GM10248 (cell line): Measurements from ENCODE around the gene SPSB3.

ENCODE experiments used
- CTCF ChIA-PET: fragments of 300-600 bp; sonication (Branson Sonifier 250); formaldehyde crosslinking; extraction: SDS; loops from one replicate; lab custom pipeline; 2021; ENCODE audit warnings: antibody characterized with exemption; lab: Yijun Ruan, JAX
- POLR2A ChIA-PET: fragments of 350-650 bp; sonication (Branson Sonifier 250); formaldehyde crosslinking; extraction: SDS; loops from one replicate; lab custom pipeline; 2020; ENCODE audit warnings: antibody characterized with exemption; lab: Yijun Ruan, JAX
- DNase-seq: peaks from one replicate; pipeline ENCODE4 v3.0.0; 2012; ENCODE audit errors: extremely low spot score
- TF ChIP-seq, protein P1 (sequence below): IDR thresholded peaks from 2 replicates; pipeline ENCODE4 v1.5.1; 2012; ENCODE audit warnings: mild to moderate bottlenecking, low read depth; ENCODE audit errors: extremely low read depth, missing control alignments, control extremely low read depth

The SPSB3 gene

DNA sequence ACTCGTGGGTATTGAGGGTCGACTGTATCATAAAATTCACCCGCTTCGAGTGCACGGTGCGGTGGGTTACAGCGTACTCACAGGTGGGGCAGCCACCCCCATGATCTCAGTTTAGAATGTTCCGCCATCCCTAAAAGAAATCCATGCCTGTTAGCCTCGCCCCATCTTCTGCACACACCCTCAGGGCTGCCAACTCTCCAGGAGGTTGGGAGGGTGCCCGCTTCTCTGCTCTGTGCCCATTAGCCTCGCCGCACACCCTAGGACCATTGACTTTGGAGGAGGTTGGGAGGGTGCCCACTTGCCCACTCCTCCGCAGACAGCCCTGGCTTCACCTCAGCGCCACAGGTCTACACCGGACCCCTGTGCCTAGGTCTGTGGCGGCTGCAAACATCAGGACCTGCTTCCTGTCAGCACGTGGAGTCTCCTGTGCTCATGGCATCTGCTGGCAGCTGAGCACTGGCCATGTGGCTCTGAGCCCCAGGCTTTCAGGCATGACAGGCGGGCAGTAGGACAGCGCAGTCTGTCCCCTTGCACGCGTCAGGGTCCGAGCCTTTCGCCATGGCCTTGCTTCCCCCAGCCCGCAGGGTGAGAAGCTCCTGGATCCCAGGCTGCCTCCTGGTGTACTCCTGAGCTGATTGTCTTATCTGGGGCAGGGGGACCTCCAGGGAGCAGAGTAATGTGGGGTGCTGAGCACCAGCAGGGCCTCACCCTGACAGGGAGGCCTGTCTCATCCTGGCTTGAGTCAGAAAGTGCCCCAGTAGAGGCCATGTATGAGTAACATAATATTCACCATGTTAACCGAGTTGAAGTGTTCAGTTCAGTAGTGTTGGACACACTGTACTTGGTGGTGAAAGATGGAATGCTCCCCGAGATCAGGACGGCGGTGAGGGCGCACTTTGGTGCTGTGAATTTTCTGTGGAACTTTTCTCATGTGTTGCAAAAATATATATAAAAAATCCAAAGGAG is 32.9 kb downstream of the SPSB3 start:
- POLR2A ChIA-PET: no interaction called here
- no peak for DNase-seq
- TF ChIP-seq, protein P1, sequence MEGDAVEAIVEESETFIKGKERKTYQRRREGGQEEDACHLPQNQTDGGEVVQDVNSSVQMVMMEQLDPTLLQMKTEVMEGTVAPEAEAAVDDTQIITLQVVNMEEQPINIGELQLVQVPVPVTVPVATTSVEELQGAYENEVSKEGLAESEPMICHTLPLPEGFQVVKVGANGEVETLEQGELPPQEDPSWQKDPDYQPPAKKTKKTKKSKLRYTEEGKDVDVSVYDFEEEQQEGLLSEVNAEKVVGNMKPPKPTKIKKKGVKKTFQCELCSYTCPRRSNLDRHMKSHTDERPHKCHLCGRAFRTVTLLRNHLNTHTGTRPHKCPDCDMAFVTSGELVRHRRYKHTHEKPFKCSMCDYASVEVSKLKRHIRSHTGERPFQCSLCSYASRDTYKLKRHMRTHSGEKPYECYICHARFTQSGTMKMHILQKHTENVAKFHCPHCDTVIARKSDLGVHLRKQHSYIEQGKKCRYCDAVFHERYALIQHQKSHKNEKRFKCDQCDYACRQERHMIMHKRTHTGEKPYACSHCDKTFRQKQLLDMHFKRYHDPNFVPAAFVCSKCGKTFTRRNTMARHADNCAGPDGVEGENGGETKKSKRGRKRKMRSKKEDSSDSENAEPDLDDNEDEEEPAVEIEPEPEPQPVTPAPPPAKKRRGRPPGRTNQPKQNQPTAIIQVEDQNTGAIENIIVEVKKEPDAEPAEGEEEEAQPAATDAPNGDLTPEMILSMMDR: no peak
- CTCF ChIA-PET: interaction anchor here (1.0 to 3.4 kb wide), 2 partner anchors 26 to 44 kb away, joined by 5 to 9 read pairs; partner anchors contain the start of gene MAPK8IP3

DNA sequence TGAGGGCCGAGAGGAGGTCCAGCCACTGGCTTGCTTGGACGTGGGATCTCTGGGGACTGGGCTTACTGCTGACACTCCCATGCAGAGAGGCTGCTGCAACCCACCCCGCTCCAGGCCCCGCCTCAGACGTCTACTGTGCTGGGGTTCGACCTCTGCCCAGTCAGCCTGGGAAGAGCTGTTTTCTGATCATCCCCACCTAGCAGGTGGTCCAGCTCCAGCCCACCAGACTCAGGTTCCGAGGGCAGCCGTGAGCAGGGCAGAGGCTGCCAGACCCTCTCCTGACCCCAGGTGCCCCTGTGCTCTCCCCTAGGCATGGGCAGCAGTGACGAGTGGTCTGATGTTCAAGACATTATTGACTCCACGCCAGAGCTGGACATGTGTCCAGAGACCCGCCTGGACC is 34.4 kb downstream of the SPSB3 start:
- CTCF ChIA-PET: no interaction called here
- DNase-seq: no peak
- TF ChIP-seq, protein P1: no peak
- POLR2A ChIA-PET: no interaction called here

DNA sequence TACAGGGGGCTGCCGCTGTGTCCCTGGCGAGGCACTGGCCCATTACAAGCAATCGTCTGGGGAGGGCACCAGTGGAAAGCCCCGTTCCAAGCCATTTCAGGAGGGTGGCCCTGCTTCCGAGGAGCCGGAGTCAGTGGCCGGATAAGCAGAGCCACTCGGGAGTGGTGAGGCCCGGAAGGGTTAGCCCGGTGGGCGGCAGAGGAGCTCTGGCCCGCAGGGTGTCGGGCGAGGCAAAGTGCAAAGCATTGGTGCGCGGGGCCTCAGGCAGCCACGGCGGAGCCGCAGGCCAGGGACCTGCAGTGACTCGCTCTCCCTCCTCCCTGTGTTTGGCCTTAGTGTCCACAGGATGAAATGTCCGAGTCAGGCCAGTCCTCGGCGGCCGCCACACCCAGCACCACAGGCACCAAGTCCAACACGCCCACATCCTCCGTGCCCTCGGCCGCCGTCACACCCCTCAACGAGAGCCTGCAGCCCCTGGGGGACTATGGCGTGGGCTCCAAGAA is 35.6 kb downstream of the SPSB3 start:
- CTCF ChIA-PET: interaction anchor here (1.0 to 1.6 kb wide), 2 partner anchors 14 to 23 kb away, joined by 4 read pairs; no protein-coding TSS in a partner anchor
- TF ChIP-seq, protein P1: no peak
- POLR2A ChIA-PET: no interaction called here
- no peak for DNase-seq

DNA sequence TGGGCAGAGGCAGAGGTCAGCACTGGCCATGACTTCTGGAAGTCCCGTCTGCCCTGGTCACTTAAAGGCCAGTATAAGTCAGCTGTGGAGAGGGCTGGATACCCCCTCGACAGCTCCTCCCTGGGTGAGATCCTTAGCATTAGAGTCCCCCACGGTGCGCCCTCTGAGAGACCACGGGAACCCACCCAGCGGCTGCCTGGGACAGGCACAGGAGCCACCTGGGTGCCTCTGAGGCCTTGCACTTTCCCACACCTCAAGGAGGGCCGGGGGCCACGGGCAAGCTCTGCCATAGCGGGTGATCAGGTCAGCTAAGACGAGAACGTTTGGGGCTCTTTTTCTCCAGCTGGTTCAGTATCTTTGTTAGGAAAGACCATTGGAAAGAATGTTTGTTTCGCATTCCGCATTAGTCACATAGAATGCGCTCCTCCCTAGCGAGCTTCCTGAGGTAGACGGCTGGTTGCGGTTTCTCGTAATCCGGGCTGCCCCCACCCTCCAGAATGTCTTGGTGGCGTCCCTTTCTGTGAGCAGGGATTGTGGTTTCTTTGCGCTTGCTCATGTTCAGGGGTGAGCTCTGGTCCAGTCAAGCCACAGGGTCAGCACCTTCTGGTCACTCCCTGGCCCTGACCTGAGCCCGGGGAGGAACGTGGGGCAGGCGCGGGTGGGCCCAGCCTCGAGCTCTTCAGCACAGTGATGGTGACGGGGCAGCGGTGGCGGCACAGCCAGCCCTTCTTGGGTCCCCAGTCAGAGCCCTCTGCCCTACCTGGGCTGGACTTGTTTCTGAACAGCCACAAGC is 36.3 kb downstream of the SPSB3 start:
- ChIA-PET POLR2A (no interaction called here), CTCF (interaction anchor here (1.0 to 1.8 kb wide), 3 partner anchors 14 to 40 kb away, joined by 4 to 7 read pairs (median 4); partner anchors contain the start of gene MAPK8IP3)
- no peak for DNase-seq
- TF ChIP-seq, protein P1: no peak

DNA sequence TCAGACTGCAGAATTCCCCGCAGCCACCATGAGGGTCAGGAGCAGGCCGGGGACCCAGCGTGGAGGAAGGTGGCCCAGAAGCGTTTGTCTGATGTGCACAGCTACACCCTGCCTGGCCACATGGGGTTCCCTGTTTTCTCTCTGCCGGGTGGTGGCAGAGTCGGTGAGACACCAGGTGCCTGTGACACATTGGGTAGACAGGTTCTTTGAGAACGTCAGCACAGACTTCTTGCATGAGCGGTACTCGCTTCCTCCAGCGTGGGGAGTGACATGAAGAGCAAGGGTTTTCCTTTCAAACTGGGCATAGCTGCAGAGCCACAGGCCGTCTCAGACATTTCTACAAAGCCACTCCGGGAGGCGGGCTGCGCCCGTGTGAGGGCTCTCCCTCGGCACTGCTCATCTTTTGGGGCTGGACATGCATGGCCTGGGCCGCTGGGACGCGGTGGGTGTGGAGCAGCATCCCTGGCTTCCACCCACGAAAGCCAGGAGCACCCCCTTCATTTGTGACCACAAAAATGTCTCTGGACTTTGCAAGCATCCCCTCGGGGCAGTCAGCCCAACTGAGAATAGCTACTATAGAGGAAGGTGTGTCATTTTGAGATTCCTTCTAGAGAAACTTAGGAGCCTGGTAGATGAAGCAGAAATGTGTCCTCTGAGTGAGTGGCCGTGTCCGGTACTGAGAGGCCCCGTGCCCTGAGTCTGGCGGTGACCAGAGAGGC is 37.0 kb downstream of the SPSB3 start:
- TF ChIP-seq, protein P1: no peak
- DNase-seq: no peak
- ChIA-PET POLR2A (no interaction called here), CTCF (interaction anchor here (1.3 to 1.8 kb wide), 3 partner anchors 13 to 39 kb away, joined by 4 to 7 read pairs (median 4); partner anchors contain the start of gene MAPK8IP3)
